WTC11 (cell line): ENCODE results near the gene KRT14. TPM values are rescaled to one million over a fixed set of nuclear protein-coding genes. Genes with fewer than 3 reads are reported as not detected.

Experiments used
- ATAC-seq: fragments of 200-7000 bp; cut with Tn5 transposase; 2 replicates; pipeline ENCODE4 v1.10.0; 2021; ENCODE audit warnings: mild to moderate bottlenecking, moderate library complexity
- CTCF ChIA-PET: fragments of 300-600 bp; sonication (Branson Sonifier 250); formaldehyde crosslinking; loops from one replicate; lab custom pipeline; 2021; ENCODE audit warnings: antibody characterized with exemption; lab: Charles Lee
- POLR2A ChIA-PET: fragments of 350-600 bp; sonication (Branson Sonifier 250); formaldehyde crosslinking; loops from one replicate; lab custom pipeline; 2021; ENCODE audit warnings: antibody characterized with exemption; lab: Charles Lee
- DNase-seq: peaks from one replicate; pipeline ENCODE4 v3.0.0; 2021; ENCODE audit warnings: low spot score
- H3K27ac Mint-ChIP-seq: 2 replicates; pipeline ENCODE4 v1.8.0; 2021; ENCODE audit warnings: mixed read lengths
- H3K27me3 Mint-ChIP-seq: 2 replicates; pipeline ENCODE4 v1.8.0; 2021; ENCODE audit warnings: low read depth, mild to moderate bottlenecking, moderate library complexity, mixed read lengths
- H3K36me3 Mint-ChIP-seq: 2 replicates; pipeline ENCODE4 v1.8.0; 2021; ENCODE audit warnings: mixed read lengths
- H3K4me1 Mint-ChIP-seq: 2 replicates; pipeline ENCODE4 v1.8.0; 2022; ENCODE audit warnings: mixed read lengths
- H3K4me3 Mint-ChIP-seq: 2 replicates; pipeline ENCODE4 v1.8.0; 2021; ENCODE audit warnings: mild to moderate bottlenecking, moderate library complexity, mixed read lengths
- H3K9me3 Mint-ChIP-seq: 2 replicates; pipeline ENCODE4 v1.8.0; 2021; ENCODE audit warnings: mixed read lengths
- CBFB ChIP-seq: sonication (generic); formaldehyde crosslinking; IDR thresholded peaks from 2 replicates; pipeline ENCODE4 v1.8.1; 2022; ENCODE audit warnings: mild to moderate bottlenecking, low read depth, missing genetic modification reagents
- ERG ChIP-seq: fragments of 250-450 bp; sonication (Bioruptor Pico); IDR thresholded peaks from 2 replicates; pipeline ENCODE4 v1.8.0; 2021; ENCODE audit warnings: mild to moderate bottlenecking
- FOXJ3 ChIP-seq: sonication (generic); formaldehyde crosslinking; IDR thresholded peaks from 2 replicates; pipeline ENCODE4 v1.9.0; 2021; ENCODE audit warnings: missing genetic modification reagents, mild to moderate bottlenecking, borderline replicate concordance
- FOXK1 ChIP-seq: sonication (generic); formaldehyde crosslinking; IDR thresholded peaks from 2 replicates; pipeline ENCODE4 v1.8.0; 2022; ENCODE audit warnings: mild to moderate bottlenecking, moderate library complexity, missing genetic modification reagents
- FOXP1 ChIP-seq: sonication (generic); formaldehyde crosslinking; IDR thresholded peaks from 2 replicates; pipeline ENCODE4 v1.8.0; 2022; ENCODE audit warnings: missing genetic modification reagents, mild to moderate bottlenecking, moderate library complexity, borderline replicate concordance
- PRRX2 ChIP-seq: fragments of 250-450 bp; sonication (Bioruptor Pico); IDR thresholded peaks from 2 replicates; pipeline ENCODE4 v1.8.0; 2021; ENCODE audit warnings: mild to moderate bottlenecking
- RELA ChIP-seq: sonication (generic); formaldehyde crosslinking; IDR thresholded peaks from 2 replicates; pipeline ENCODE4 v1.8.1; 2022; ENCODE audit warnings: missing genetic modification reagents, mild to moderate bottlenecking, borderline replicate concordance
- RORB ChIP-seq: fragments of 250-450 bp; sonication (Bioruptor Pico); IDR thresholded peaks from 2 replicates; pipeline ENCODE4 v1.9.0; 2021; ENCODE audit warnings: mild to moderate bottlenecking
- TP53 ChIP-seq: sonication (generic); formaldehyde crosslinking; IDR thresholded peaks from 2 replicates; pipeline ENCODE4 v1.8.1; 2023; ENCODE audit warnings: mild to moderate bottlenecking, missing genetic modification reagents
- ZNF263 ChIP-seq: sonication (generic); formaldehyde crosslinking; IDR thresholded peaks from 2 replicates; pipeline ENCODE4 v1.8.1; 2022; ENCODE audit warnings: low read depth, mild to moderate bottlenecking, moderate library complexity, missing genetic modification reagents
- ZNF425 ChIP-seq: fragments of 250-450 bp; sonication (Bioruptor Pico); conservative IDR thresholded peaks from 2 replicates; pipeline ENCODE4 v1.9.0; 2021; ENCODE audit warnings: mild to moderate bottlenecking
- total RNA-seq: library from RNA; stranded (reverse); gene quantifications from 3 replicates; pipeline ENCODE4 v1.2.3, GENCODE V29; 2021
- TF ChIP-seq, protein P1 (sequence below): sonication (generic); formaldehyde crosslinking; IDR thresholded peaks from 2 replicates; pipeline ENCODE4 v1.8.0; 2023; ENCODE audit warnings: mild to moderate bottlenecking, missing genetic modification reagents
- TF ChIP-seq, protein P2 (sequence below): sonication (generic); formaldehyde crosslinking; IDR thresholded peaks from 2 replicates; pipeline ENCODE4 v1.8.1; 2023; ENCODE audit warnings: mild to moderate bottlenecking, moderate library complexity, missing genetic modification reagents
- TF ChIP-seq, protein P3 (sequence below): fragments of 200-600 bp; IDR thresholded peaks from 2 replicates; pipeline ENCODE4 v1.8.0; 2022; ENCODE audit warnings: antibody characterized with exemption
- TF ChIP-seq, protein P4 (sequence below): fragments of 250-450 bp; sonication (Bioruptor Pico); IDR thresholded peaks from 2 replicates; pipeline ENCODE4 v2.1.2; 2022; ENCODE audit warnings: mild to moderate bottlenecking, moderate library complexity
- TF ChIP-seq, protein P5 (sequence below): sonication (generic); formaldehyde crosslinking; IDR thresholded peaks from 2 replicates; pipeline ENCODE4 v1.8.1; 2022; ENCODE audit warnings: missing genetic modification reagents, borderline replicate concordance

KRT14 gene
- total RNA-seq, 1 experiment from 2014 or later: not detected

GRCh38 chr17:41631898-41632285, 45.2 kb upstream of the KRT14 start (continued):
- TF ChIP-seq, protein P1, sequence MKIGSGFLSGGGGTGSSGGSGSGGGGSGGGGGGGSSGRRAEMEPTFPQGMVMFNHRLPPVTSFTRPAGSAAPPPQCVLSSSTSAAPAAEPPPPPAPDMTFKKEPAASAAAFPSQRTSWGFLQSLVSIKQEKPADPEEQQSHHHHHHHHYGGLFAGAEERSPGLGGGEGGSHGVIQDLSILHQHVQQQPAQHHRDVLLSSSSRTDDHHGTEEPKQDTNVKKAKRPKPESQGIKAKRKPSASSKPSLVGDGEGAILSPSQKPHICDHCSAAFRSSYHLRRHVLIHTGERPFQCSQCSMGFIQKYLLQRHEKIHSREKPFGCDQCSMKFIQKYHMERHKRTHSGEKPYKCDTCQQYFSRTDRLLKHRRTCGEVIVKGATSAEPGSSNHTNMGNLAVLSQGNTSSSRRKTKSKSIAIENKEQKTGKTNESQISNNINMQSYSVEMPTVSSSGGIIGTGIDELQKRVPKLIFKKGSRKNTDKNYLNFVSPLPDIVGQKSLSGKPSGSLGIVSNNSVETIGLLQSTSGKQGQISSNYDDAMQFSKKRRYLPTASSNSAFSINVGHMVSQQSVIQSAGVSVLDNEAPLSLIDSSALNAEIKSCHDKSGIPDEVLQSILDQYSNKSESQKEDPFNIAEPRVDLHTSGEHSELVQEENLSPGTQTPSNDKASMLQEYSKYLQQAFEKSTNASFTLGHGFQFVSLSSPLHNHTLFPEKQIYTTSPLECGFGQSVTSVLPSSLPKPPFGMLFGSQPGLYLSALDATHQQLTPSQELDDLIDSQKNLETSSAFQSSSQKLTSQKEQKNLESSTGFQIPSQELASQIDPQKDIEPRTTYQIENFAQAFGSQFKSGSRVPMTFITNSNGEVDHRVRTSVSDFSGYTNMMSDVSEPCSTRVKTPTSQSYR (CRISPR knock-in tag): no peak
- TF ChIP-seq, protein P2, sequence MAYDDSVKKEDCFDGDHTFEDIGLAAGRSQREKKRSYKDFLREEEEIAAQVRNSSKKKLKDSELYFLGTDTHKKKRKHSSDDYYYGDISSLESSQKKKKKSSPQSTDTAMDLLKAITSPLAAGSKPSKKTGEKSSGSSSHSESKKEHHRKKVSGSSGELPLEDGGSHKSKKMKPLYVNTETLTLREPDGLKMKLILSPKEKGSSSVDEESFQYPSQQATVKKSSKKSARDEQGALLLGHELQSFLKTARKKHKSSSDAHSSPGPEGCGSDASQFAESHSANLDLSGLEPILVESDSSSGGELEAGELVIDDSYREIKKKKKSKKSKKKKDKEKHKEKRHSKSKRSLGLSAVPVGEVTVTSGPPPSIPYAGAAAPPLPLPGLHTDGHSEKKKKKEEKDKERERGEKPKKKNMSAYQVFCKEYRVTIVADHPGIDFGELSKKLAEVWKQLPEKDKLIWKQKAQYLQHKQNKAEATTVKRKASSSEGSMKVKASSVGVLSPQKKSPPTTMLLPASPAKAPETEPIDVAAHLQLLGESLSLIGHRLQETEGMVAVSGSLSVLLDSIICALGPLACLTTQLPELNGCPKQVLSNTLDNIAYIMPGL (CRISPR knock-in tag): no peak
- no peak for TF ChIP-seq ERG

- Mint-ChIP-seq H3K27me3 (no peaks in the 10 kb centered on the region), H3K4me1 (peaks cover 21% of the 10 kb centered on the region), H3K27ac (no peak overlapping the region), H3K4me3 (no peak overlapping the region), H3K9me3 (no peaks in the 10 kb centered on the region), H3K36me3 (no peaks in the 10 kb centered on the region)
- CTCF ChIA-PET: interaction anchor here (3.7 to 4.6 kb wide), 2 partner anchors 17 to 21 kb away, joined by 13 to 29 read pairs; no protein-coding TSS in a partner anchor
- POLR2A ChIA-PET: no interaction called here
- ATAC-seq (no peak), DNase-seq (no peak)
- TF ChIP-seq CBFB (CRISPR knock-in tag) (no peak), PRRX2 (CRISPR knock-in tag) (no peak), RORB (no peak), TP53 (CRISPR knock-in tag) (no peak), RELA (CRISPR knock-in tag) (no peak), FOXJ3 (CRISPR knock-in tag) (no peak), FOXK1 (CRISPR knock-in tag) (no peak), ZNF263 (no peak)
- TF ChIP-seq, protein P3, sequence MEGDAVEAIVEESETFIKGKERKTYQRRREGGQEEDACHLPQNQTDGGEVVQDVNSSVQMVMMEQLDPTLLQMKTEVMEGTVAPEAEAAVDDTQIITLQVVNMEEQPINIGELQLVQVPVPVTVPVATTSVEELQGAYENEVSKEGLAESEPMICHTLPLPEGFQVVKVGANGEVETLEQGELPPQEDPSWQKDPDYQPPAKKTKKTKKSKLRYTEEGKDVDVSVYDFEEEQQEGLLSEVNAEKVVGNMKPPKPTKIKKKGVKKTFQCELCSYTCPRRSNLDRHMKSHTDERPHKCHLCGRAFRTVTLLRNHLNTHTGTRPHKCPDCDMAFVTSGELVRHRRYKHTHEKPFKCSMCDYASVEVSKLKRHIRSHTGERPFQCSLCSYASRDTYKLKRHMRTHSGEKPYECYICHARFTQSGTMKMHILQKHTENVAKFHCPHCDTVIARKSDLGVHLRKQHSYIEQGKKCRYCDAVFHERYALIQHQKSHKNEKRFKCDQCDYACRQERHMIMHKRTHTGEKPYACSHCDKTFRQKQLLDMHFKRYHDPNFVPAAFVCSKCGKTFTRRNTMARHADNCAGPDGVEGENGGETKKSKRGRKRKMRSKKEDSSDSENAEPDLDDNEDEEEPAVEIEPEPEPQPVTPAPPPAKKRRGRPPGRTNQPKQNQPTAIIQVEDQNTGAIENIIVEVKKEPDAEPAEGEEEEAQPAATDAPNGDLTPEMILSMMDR: no peak
Observed at GRCh38 chr17:41631025-41631897, 44.6 kb upstream of the KRT14 start.

GRCh38 chr17:41629826-41630670, 43.4 kb upstream of the KRT14 start:
- POLR2A ChIA-PET: no interaction called here
- H3K9me3 Mint-ChIP-seq: no peaks in the 10 kb centered on the region
- no peak overlapping the region for H3K27ac Mint-ChIP-seq
- no peak overlapping the region for H3K4me3 Mint-ChIP-seq
- no peaks in the 10 kb centered on the region for H3K27me3 Mint-ChIP-seq
- peaks cover 13% of the 10 kb centered on the region for H3K4me1 Mint-ChIP-seq
- CTCF ChIA-PET: interaction anchor here (1.7 to 4.6 kb wide), 4 partner anchors 18 to 81 kb away, joined by 8 to 29 read pairs (median 12); no protein-coding TSS in a partner anchor
- TF ChIP-seq, protein P4, sequence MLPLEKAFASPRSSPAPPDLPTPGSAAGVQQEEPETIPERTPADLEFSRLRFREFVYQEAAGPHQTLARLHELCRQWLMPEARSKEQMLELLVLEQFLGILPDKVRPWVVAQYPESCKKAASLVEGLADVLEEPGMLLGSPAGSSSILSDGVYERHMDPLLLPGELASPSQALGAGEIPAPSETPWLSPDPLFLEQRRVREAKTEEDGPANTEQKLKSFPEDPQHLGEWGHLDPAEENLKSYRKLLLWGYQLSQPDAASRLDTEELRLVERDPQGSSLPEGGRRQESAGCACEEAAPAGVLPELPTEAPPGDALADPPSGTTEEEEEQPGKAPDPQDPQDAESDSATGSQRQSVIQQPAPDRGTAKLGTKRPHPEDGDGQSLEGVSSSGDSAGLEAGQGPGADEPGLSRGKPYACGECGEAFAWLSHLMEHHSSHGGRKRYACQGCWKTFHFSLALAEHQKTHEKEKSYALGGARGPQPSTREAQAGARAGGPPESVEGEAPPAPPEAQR (CRISPR knock-in tag): no peak
- TF ChIP-seq FOXP1 (CRISPR knock-in tag): no peak
- no peak for TF ChIP-seq ZNF425 (CRISPR knock-in tag)
- TF ChIP-seq, protein P5, sequence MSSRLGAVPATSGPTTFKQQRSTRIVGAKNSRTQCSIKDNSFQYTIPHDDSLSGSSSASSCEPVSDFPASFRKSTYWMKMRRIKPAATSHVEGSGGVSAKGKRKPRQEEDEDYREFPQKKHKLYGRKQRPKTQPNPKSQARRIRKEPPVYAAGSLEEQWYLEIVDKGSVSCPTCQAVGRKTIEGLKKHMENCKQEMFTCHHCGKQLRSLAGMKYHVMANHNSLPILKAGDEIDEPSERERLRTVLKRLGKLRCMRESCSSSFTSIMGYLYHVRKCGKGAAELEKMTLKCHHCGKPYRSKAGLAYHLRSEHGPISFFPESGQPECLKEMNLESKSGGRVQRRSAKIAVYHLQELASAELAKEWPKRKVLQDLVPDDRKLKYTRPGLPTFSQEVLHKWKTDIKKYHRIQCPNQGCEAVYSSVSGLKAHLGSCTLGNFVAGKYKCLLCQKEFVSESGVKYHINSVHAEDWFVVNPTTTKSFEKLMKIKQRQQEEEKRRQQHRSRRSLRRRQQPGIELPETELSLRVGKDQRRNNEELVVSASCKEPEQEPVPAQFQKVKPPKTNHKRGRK (CRISPR knock-in tag): no peak
- TF ChIP-seq, all 79 proteins: peak for 0
- DNase-seq (no peak), ATAC-seq (no peak)
- no peaks in the 10 kb centered on the region for H3K36me3 Mint-ChIP-seq
